Ishikawa (cell line): ENCODE measurements around the gene TMPRSS15.

Experiments used
- CEBPB ChIP-seq: IDR thresholded peaks from 2 replicates; pipeline ENCODE4 v1.6.1; 2012
- CREB1 ChIP-seq: IDR thresholded peaks from 2 replicates; pipeline ENCODE4 v1.6.1; 2012; ENCODE audit warnings: low read depth
- EGR1 ChIP-seq: IDR thresholded peaks from 2 replicates; pipeline ENCODE4 v1.6.1; 2012
- EP300 ChIP-seq: IDR thresholded peaks from 2 replicates; pipeline ENCODE4 v1.6.1; 2012; ENCODE audit warnings: borderline replicate concordance
- FOXM1 ChIP-seq: IDR thresholded peaks from 2 replicates; pipeline ENCODE4 v1.6.1; 2012; ENCODE audit warnings: low read depth, borderline replicate concordance
- NFIC ChIP-seq: IDR thresholded peaks from 2 replicates; pipeline ENCODE4 v1.6.1; 2012
- RAD21 ChIP-seq: IDR thresholded peaks from 2 replicates; pipeline ENCODE4 v1.6.1; 2012; ENCODE audit warnings: low read depth
- TAF1 ChIP-seq: IDR thresholded peaks from 2 replicates; pipeline ENCODE4 v1.6.1; 2012; ENCODE audit warnings: low read depth, mild to moderate bottlenecking
- TCF12 ChIP-seq: IDR thresholded peaks from 2 replicates; pipeline ENCODE4 v1.6.1; 2012; ENCODE audit warnings: low read depth
- TEAD4 ChIP-seq: IDR thresholded peaks from 2 replicates; pipeline ENCODE4 v1.6.1; 2012
- YY1 ChIP-seq: IDR thresholded peaks from 2 replicates; pipeline ENCODE4 v1.6.1; 2012; ENCODE audit warnings: low read depth
- ZBTB7A ChIP-seq: IDR thresholded peaks from 2 replicates; pipeline ENCODE4 v1.6.1; 2012; ENCODE audit warnings: low read depth
- TF ChIP-seq, protein P1 (sequence below): IDR thresholded peaks from 2 replicates; pipeline ENCODE4 v1.6.1; 2012
- TF ChIP-seq, protein P2 (sequence below): IDR thresholded peaks from 2 replicates; pipeline ENCODE4 v1.6.1; 2012
- TF ChIP-seq, protein P3 (sequence below): IDR thresholded peaks from 2 replicates; pipeline ENCODE4 v1.6.1; 2012; ENCODE audit warnings: low read depth, mild to moderate bottlenecking

The TMPRSS15 gene

DNA sequence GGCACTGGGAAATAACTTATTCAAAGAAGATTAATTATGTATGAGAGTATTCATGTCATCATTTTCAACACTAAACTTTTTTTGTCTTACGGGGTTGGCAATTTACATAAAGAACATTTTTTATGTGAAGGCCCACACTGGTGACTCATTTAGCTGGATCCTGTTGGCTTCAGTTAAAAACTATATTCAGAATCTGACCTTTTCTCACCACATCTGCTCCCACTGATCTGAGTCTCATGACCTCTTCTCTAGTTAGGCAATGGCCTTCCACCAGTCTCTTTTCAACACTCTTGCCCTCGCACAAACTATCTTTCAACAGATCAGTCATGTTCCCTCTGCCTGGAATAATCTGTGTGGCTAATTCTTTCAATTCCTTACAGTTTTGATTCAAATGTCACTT is 53.4 kb downstream of the TMPRSS15 start:
- TF ChIP-seq YY1 (no peak), TAF1 (no peak), TCF12 (no peak), ZBTB7A (no peak), TEAD4 (no peak), NFIC (no peak), RAD21 (no peak), EGR1 (no peak), CREB1 (no peak), CEBPB (no peak), EP300 (no peak), FOXM1 (no peak)
- TF ChIP-seq, protein P1, sequence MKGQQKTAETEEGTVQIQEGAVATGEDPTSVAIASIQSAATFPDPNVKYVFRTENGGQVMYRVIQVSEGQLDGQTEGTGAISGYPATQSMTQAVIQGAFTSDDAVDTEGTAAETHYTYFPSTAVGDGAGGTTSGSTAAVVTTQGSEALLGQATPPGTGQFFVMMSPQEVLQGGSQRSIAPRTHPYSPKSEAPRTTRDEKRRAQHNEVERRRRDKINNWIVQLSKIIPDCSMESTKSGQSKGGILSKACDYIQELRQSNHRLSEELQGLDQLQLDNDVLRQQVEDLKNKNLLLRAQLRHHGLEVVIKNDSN, result no peak
- TF ChIP-seq, protein P2, sequence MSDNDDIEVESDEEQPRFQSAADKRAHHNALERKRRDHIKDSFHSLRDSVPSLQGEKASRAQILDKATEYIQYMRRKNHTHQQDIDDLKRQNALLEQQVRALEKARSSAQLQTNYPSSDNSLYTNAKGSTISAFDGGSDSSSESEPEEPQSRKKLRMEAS, result no peak
- TF ChIP-seq, protein P3, sequence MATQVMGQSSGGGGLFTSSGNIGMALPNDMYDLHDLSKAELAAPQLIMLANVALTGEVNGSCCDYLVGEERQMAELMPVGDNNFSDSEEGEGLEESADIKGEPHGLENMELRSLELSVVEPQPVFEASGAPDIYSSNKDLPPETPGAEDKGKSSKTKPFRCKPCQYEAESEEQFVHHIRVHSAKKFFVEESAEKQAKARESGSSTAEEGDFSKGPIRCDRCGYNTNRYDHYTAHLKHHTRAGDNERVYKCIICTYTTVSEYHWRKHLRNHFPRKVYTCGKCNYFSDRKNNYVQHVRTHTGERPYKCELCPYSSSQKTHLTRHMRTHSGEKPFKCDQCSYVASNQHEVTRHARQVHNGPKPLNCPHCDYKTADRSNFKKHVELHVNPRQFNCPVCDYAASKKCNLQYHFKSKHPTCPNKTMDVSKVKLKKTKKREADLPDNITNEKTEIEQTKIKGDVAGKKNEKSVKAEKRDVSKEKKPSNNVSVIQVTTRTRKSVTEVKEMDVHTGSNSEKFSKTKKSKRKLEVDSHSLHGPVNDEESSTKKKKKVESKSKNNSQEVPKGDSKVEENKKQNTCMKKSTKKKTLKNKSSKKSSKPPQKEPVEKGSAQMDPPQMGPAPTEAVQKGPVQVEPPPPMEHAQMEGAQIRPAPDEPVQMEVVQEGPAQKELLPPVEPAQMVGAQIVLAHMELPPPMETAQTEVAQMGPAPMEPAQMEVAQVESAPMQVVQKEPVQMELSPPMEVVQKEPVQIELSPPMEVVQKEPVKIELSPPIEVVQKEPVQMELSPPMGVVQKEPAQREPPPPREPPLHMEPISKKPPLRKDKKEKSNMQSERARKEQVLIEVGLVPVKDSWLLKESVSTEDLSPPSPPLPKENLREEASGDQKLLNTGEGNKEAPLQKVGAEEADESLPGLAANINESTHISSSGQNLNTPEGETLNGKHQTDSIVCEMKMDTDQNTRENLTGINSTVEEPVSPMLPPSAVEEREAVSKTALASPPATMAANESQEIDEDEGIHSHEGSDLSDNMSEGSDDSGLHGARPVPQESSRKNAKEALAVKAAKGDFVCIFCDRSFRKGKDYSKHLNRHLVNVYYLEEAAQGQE, result no peak

DNA sequence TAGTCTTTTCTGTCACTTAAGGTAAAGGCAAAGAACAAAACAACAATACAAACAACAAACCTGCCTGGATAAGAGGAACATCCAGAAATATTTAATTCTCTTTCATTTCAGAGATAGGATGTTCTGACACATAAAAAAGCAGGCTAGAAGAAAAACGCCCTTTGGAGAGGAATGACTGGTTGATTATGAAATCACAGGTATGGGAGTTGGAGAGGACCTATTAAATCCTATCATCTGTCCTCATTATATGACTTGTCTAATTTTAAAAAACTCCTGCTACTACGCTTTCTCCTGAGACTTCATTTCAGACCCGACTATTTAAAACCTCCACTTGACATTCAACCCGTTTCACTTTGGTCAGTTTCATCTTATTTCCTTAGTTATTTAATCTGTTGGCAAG is 54.1 kb downstream of the TMPRSS15 start:
- no peak for TF ChIP-seq RAD21

DNA sequence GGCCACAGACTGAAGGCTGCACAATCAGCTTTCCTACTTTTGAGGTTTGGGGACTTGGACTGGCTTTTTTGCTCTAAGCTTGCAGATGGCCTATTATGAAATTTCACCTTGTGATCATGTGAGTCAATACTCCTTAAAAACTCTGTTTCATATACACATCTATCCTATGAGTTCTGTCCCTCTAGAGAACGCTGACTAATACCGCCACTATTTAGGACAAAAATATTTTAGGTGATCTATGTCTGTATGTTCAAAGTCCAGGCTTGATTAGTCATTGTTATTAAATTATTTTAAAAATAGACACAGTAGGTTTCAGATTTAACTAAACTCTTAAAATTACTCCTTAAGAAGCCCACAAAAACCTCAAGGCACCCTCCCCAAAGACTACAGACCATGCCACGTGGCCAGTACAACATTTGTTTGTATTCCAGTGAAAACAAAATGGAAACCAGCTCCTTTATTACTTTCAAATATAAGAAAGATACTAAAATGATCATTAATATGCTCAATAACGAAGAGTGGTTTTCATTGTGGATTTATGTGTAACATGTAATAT is 63.1 kb downstream of the TMPRSS15 start:
- TF ChIP-seq, protein P2, result no peak
- TF ChIP-seq YY1, result no peak
- no peak for TF ChIP-seq NFIC
- TF ChIP-seq ZBTB7A, result no peak
- no peak for TF ChIP-seq TCF12
- no peak for TF ChIP-seq RAD21
- TF ChIP-seq, protein P1, result no peak

DNA sequence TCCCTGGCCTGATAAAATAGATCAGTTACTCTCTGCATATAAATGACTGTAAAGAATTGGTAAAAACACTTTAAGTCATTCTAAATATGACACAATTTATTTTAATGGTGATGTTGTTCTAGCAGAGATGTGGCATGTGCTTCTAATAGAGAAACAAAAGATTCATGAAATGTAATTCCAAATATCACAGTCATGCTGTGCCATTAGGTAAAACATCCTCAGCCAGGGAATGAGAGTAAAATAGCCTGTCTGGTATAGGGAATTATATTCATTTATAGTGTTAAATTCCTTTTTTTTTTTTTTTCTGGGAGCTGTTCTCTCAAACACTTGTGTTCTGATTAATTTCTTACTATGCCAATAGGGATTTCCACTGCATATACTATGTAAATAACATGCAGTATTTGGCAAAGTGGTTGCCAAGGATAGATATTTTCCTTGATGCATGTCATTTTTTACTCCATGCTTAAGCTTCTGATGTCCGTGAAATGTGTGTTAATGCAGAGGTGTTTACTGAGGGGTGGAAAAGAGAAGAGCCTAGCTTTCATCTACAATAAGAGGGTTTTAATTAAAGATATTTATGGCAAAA is 67.8 kb downstream of the TMPRSS15 start:
- TF ChIP-seq CEBPB (no peak), TCF12 (no peak), CREB1 (no peak), EGR1 (no peak), NFIC (no peak), EP300 (no peak), RAD21 (no peak), YY1 (no peak)
- TF ChIP-seq, protein P3, result no peak

DNA sequence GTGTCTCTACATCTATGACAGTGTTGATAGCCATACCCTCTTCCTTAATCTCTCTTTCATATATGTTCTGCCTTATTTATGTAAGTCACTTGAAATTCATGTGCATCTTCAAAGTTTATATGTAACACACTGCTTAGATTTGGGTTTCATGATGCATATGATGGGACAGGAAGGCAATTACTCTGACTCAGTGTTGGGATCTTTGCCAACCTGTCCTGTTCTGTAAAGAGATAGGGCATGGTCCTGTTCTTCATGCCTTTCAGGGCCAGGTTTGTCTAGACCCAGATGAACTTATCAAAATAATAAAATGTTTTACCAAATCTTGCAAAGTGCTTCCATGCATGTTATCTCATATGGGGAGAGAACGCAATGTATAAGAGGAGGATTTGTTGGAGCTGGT is 69.5 kb downstream of the TMPRSS15 start:
- TF ChIP-seq, protein P3, result no peak
- no peak for TF ChIP-seq TAF1
- no peak for TF ChIP-seq EP300
- TF ChIP-seq RAD21, result no peak
- TF ChIP-seq TCF12, result no peak
- TF ChIP-seq, protein P2, result no peak
- no peak for TF ChIP-seq CREB1
- no peak for TF ChIP-seq EGR1
- no peak for TF ChIP-seq YY1
- TF ChIP-seq FOXM1, result no peak
- no peak for TF ChIP-seq CEBPB
- TF ChIP-seq TEAD4, result no peak
- no peak for TF ChIP-seq NFIC
- no peak for TF ChIP-seq ZBTB7A
